GM12875 (cell line): ENCODE measurements around the gene ATOX1.

Experiments
- H3K4me3 ChIP-seq: one replicate; pipeline ENCODE4 v1.5.1; 2011; ENCODE audit warnings: low read depth, low read length, control low read depth
- TF ChIP-seq, protein P1 (sequence below): IDR thresholded peaks from 2 replicates; pipeline ENCODE4 v1.5.1; 2011; ENCODE audit warnings: low read depth, mild to moderate bottlenecking, control low read depth, inconsistent platforms, low read length, moderate library complexity, borderline replicate concordance; ENCODE audit not compliant: insufficient read depth

ATOX1 gene

DNA sequence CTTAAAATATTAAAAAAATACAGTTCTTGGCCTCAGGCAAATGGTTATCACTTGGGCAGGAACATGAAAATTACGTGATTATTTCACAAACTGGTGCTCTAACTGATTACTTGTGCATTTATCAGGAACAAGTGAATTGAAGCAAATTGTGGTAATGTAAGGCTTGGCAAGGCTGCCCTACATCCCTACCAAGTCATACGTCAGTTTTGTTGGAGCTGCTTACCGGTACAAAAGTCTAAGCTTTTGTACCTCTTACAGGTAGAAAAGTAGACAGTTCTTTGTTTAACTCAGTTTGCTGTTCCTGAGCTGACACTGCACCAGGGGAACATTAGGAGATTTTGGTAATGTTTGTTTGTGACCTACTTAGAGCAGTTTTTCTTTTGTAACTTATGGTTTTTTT lies 15.5 kb upstream of the ATOX1 start:
- peak overlapping the region; percentile 38 for H3K4me3 ChIP-seq
- TF ChIP-seq, protein P1, sequence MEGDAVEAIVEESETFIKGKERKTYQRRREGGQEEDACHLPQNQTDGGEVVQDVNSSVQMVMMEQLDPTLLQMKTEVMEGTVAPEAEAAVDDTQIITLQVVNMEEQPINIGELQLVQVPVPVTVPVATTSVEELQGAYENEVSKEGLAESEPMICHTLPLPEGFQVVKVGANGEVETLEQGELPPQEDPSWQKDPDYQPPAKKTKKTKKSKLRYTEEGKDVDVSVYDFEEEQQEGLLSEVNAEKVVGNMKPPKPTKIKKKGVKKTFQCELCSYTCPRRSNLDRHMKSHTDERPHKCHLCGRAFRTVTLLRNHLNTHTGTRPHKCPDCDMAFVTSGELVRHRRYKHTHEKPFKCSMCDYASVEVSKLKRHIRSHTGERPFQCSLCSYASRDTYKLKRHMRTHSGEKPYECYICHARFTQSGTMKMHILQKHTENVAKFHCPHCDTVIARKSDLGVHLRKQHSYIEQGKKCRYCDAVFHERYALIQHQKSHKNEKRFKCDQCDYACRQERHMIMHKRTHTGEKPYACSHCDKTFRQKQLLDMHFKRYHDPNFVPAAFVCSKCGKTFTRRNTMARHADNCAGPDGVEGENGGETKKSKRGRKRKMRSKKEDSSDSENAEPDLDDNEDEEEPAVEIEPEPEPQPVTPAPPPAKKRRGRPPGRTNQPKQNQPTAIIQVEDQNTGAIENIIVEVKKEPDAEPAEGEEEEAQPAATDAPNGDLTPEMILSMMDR = no peak

DNA sequence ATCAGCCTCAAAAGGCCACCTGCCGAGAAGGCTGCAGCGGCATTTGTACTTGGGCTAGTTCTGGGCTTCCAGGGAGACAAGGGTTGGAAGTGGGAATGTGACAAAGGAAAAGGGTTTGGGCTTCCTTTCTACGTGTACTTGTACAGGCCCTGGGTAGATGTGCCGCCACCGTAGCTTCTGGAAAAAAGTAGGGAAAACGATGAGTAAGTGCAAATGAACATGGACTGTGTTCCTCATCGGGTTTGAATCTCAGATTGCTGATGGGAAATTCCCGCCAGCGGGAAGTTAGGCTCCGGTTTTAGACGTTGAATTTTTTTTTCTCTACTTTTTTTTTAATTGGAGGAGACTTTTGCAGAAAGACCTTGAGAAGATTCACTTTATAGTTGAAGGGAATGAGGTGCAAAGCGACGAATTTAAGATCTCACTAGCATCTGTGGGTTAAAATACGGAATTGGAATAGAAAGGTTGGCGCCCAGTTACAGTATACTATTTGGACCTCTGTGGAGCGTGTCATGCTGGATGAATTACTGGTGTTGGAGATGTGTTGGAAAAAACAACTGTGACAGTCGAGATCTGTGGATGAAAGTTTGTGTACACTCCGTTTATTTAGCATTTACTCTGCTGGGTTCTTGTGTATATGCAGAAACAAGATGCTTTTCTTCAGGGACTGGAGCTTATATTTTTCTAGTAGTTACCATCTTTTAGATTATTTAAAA lies 14.6 kb upstream of the ATOX1 start:
- peak overlapping the region; percentile 89 for H3K4me3 ChIP-seq
- TF ChIP-seq, protein P1 = no peak

DNA sequence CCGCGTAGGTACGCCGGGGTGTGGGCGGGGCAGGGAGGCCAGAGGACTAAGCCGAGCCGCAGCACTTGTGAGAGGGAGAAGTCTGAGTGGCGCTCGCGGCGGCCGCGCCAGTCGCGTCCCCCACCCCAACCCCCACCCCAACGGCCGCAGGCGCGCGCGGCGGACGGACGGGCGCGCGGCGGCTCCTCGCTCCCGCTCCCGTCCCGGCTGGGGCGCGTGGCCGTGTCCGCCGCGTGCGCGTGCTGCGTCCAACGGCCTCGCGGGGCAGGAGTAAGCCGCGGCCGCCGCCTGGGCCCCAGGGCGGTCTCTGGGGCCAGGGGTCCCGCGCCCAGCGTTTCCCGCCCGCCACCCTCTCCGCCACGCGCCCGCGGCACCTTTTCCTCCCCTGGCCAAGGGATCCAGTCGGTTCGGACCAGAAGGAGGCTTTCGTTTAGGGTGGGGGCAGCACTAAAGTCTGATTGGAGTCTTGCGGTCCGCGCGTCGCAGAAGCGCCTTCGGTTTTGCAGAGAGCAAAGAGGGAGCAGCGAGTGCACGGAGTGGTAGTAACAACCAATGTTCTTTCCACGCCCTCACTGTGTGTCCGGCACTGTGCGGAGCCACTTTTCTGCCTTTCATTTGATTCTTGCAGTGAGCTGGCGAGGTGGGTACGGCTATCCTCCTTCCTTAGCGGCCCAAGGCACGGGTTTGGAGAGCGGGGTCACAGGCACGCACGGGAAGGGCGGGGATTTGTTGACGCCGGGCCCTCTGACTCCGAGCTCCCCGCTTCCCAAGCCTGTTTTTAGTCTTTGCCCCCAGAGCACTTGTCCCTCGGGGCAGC lies 13.8 kb upstream of the ATOX1 start:
- TF ChIP-seq, protein P1 = no peak
- H3K4me3 ChIP-seq = peak overlapping the region; percentile 89

DNA sequence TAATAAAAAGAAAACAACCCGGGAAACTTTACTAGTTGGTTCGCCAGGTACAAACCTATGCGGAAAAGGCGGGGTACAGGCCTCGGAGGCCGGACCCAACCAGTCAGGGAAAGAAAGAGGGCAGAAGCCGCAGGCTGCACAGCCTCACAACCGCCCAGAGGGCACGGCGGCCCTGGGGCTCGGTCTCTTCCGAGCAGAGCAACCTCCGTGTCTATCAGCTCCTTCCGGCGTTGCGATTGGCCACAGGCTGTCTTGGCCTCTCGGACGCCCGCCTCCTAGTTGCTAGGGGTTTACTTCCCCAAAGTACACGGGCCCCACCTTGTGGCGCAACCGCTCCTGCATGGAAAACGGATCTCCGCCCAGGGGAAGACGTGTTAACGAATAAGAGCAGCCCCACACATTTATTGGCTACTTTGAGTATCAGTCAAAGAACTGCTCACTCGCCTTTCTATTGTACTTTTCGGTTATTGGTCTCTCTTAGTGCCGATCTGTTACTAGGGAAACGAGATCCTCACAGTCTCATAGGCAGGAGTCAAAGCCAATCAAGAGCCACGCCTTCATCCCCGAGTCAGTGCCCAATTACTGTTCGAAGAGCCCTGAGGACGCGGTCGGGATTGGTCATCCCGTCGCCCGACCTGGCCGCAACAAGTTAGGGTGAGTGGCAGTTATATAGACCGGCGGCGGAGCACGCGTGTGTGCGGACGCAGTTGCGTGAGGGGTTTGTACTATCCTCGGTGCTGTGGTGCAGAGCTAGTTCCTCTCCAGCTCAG lies 13.0 kb upstream of the ATOX1 start, which contains the start of gene G3BP1:
G3BP1 (plus strand) TSS at position 696 of the 770 bp plus-strand sequence. CDS start 14,667 bp downstream, outside the sequence.
- H3K4me3 ChIP-seq = peak within 1 kb of the TSS; percentile 89
- TF ChIP-seq, protein P1 = peak; percentile 64

DNA sequence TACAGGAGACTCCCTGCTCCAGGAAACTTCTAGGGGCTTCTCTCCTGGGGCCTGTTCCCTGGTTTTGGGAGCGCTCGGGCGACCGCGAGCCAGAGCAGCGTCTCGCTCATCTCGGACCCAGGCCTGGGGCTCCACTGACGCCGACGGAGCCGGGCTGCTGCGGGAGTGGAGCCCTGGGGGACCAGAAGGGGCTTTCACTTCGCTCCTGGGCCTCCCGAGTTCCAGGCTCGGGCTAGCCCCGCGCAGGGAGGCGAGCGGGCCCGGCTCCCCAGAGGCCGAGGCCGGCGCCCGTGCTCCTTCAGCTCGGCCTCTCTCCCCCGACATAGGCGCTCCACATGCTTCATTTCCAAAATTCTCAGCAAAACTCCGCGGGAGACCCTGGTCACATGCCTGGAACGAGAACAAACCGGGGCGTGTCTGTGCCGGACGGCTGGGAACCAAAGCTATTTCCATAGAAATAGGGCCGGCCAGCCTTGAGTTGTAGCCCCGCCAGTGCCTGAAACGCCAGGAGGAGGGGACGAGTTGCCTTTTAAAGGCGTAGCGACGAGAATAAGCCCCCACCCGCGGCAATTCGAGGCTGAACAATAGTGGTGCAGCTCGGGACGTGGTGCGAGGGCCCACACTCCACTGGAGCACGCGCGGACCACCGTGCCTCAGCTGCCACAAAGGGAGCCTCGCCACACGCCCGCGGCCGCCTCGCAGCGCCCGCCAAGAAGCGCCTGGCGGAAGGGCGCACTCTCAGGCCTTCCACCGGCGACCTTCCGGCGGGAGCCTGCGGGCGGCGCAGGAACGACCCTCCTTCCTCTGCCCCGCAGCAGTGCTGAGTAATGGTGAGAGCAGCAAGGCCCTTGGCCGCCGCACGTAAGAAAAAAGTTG lies 12.2 kb upstream of the ATOX1 start:
- H3K4me3 ChIP-seq = peak overlapping the region; percentile 69
- TF ChIP-seq, protein P1 = peak; percentile 21; the same call in 1 of the 2 replicates

DNA sequence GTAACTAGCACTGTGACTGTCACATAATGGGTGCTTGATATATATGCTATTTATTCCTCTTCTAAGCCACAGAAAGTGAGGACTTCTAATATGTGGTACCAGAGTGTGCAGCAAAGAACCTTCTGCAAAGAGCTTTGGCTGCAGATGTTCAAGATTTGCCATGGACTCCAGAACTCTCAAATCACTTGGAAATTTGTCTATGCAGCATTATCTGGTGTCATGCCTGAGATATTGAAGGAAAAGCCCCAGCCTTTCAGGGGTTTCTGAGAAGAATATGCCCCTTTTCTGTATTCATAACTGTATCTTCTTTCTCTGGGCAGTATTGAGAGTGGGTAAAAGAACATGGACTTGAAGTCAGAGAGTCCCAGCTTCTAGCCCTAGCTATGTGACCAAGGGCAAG lies 8.5 kb upstream of the ATOX1 start:
- no peak overlapping the region for H3K4me3 ChIP-seq
- TF ChIP-seq, protein P1 = no peak
